RWPE2 (cell line): Measurements from ENCODE around the gene MBOAT1.

Experiments
- ATAC-seq: fragments of 200-7000 bp; cut with Tn5 transposase; 3 replicates; pipeline ENCODE4 v1.9.1; 2021; ENCODE audit warnings: low read depth
- DNase-seq: peaks from one replicate; pipeline ENCODE4 v3.0.0-alpha.2; 2020; ENCODE audit warnings: low spot score
- H3K27ac ChIP-seq: fragments of 450-650 bp; 2 replicates; pipeline ENCODE4 v1.5.1; 2017; ENCODE audit warnings: mild to moderate bottlenecking; ENCODE audit not compliant: poor library complexity, severe bottlenecking
- H3K27me3 ChIP-seq: fragments of 250-450 bp; sonication (Bioruptor Pico); 2 replicates; pipeline ENCODE4 v1.5.1; 2021; ENCODE audit warnings: mild to moderate bottlenecking, moderate library complexity; ENCODE audit not compliant: insufficient read depth, poor library complexity, severe bottlenecking
- H3K36me3 ChIP-seq: fragments of 250-450 bp; sonication (Bioruptor Pico); 2 replicates; pipeline ENCODE4 v1.5.1; 2020; ENCODE audit warnings: low read depth, mild to moderate bottlenecking, moderate library complexity
- H3K4me1 ChIP-seq: fragments of 250-450 bp; sonication (Bioruptor Pico); 2 replicates; pipeline ENCODE4 v1.5.1; 2021; ENCODE audit warnings: mild to moderate bottlenecking, moderate library complexity; ENCODE audit not compliant: insufficient read depth, poor library complexity, severe bottlenecking
- H3K4me3 ChIP-seq: fragments of 250-450 bp; sonication (Bioruptor Pico); 2 replicates; pipeline ENCODE4 v1.5.1; 2021; ENCODE audit warnings: mild to moderate bottlenecking, moderate library complexity; ENCODE audit not compliant: severe bottlenecking
- H3K9me3 ChIP-seq: fragments of 250-450 bp; sonication (Bioruptor Pico); 2 replicates; pipeline ENCODE4 v1.5.1; 2021; ENCODE audit warnings: mild to moderate bottlenecking, moderate library complexity; ENCODE audit not compliant: severe bottlenecking
- TF ChIP-seq, protein P1 (sequence below): fragments of 450-650 bp; IDR thresholded peaks from one replicate; pipeline ENCODE4 v1.5.1; 2017; ENCODE audit warnings: mild to moderate bottlenecking, moderate library complexity; ENCODE audit not compliant: poor library complexity, severe bottlenecking

The MBOAT1 gene

GRCh38 chr6:20126789-20127653, 85.2 kb downstream of the MBOAT1 start:
- ATAC-seq: peak; percentile 78
- TF ChIP-seq, protein P1, sequence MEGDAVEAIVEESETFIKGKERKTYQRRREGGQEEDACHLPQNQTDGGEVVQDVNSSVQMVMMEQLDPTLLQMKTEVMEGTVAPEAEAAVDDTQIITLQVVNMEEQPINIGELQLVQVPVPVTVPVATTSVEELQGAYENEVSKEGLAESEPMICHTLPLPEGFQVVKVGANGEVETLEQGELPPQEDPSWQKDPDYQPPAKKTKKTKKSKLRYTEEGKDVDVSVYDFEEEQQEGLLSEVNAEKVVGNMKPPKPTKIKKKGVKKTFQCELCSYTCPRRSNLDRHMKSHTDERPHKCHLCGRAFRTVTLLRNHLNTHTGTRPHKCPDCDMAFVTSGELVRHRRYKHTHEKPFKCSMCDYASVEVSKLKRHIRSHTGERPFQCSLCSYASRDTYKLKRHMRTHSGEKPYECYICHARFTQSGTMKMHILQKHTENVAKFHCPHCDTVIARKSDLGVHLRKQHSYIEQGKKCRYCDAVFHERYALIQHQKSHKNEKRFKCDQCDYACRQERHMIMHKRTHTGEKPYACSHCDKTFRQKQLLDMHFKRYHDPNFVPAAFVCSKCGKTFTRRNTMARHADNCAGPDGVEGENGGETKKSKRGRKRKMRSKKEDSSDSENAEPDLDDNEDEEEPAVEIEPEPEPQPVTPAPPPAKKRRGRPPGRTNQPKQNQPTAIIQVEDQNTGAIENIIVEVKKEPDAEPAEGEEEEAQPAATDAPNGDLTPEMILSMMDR: peak; percentile 96
- H3K9me3 ChIP-seq: no peaks in the 10 kb centered on the region
- no peak for DNase-seq
- no peak overlapping the region for H3K27ac ChIP-seq
- no peaks in the 10 kb centered on the region for H3K27me3 ChIP-seq
- no peaks in the 10 kb centered on the region; the same call in 1 of the 2 replicates for H3K36me3 ChIP-seq
- no peaks in the 10 kb centered on the region for H3K4me1 ChIP-seq
- no peak overlapping the region for H3K4me3 ChIP-seq

- Histone ChIP-seq H3K9me3 (no peaks in the 10 kb centered on the region), H3K36me3 (no peaks in the 10 kb centered on the region; the same call in 1 of the 2 replicates), H3K27ac (no peak overlapping the region), H3K27me3 (no peaks in the 10 kb centered on the region), H3K4me3 (no peak overlapping the region), H3K4me1 (no peaks in the 10 kb centered on the region)
- DNase-seq (no peak), ATAC-seq (no peak)
- TF ChIP-seq, protein P1: no peak
These were observed 86.0 kb downstream of the MBOAT1 start for GRCh38 chr6:20126102-20126752.

DNA sequence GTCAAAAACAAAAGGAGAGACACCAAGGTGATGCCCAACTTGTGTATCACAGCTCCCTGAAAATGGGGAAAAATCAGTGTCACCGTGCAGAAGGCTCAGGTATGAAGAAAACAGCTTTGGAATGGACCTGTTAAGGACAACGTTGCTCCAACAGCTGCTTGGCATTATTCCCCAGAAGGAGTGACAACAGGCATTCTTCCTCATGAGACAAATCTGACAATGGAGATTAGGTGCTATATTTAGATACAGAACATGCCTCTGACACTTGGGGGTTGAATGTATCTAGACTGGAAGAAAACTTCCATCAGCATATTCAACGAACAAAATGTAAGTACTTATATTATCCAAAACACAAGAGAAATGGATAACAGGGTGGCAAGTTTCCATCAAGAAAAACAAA, 87.7 kb downstream of the MBOAT1 start:
- Histone ChIP-seq H3K27me3 (no peaks in the 10 kb centered on the region), H3K9me3 (no peaks in the 10 kb centered on the region), H3K4me3 (no peak overlapping the region), H3K36me3 (no peaks in the 10 kb centered on the region; the same call in 1 of the 2 replicates), H3K4me1 (no peaks in the 10 kb centered on the region), H3K27ac (no peak overlapping the region)
- ATAC-seq: no peak
- DNase-seq: no peak
- TF ChIP-seq, protein P1: no peak

- Histone ChIP-seq H3K4me1 (no peaks in the 10 kb centered on the region), H3K27me3 (no peaks in the 10 kb centered on the region), H3K27ac (no peak overlapping the region), H3K9me3 (no peaks in the 10 kb centered on the region), H3K4me3 (no peak overlapping the region), H3K36me3 (no peaks in the 10 kb centered on the region)
- TF ChIP-seq, protein P1: no peak
- no peak for DNase-seq
- no peak for ATAC-seq
These were observed 92.8 kb downstream of the MBOAT1 start for GRCh38 chr6:20119485-20119884.

- TF ChIP-seq, protein P1: no peak
These were observed 93.4 kb downstream of the MBOAT1 start for GRCh38 chr6:20118892-20119291.

More at GRCh38 chr6:20118892-20119291, 93.4 kb downstream of the MBOAT1 start:
- no peaks in the 10 kb centered on the region for H3K36me3 ChIP-seq
- no peak overlapping the region for H3K4me3 ChIP-seq
- no peaks in the 10 kb centered on the region for H3K4me1 ChIP-seq
- DNase-seq (no peak), ATAC-seq (no peak)
- H3K9me3 ChIP-seq: no peaks in the 10 kb centered on the region
- no peak overlapping the region for H3K27ac ChIP-seq
- no peaks in the 10 kb centered on the region for H3K27me3 ChIP-seq
